ENCODE data around the gene GRB10.

DNA sequence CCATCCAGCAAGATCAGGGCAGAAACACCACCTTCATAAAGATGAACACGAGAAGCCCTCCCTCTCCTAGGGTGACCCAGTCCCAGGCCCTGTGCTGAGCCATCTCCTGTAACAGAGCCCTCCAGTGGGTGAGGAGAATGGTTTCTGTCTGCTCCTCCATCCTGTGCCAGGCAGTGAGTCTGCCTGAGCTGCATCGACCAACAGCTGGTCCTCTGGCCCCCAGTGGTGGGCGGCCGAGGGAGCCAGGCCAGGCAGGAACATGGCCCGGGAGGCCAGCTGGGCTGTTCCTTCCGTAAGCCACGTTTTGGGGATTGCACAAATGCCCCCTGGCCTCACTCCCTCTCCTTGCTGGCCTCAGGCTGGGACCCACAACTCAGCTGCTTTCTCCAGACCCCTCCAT lies 73.5 kb downstream of the GRB10 start:
- TF ChIP-seq POLR2A (IDR thresholded peaks at IDR 0.05), result no peak
- TF ChIP-seq, protein P1, sequence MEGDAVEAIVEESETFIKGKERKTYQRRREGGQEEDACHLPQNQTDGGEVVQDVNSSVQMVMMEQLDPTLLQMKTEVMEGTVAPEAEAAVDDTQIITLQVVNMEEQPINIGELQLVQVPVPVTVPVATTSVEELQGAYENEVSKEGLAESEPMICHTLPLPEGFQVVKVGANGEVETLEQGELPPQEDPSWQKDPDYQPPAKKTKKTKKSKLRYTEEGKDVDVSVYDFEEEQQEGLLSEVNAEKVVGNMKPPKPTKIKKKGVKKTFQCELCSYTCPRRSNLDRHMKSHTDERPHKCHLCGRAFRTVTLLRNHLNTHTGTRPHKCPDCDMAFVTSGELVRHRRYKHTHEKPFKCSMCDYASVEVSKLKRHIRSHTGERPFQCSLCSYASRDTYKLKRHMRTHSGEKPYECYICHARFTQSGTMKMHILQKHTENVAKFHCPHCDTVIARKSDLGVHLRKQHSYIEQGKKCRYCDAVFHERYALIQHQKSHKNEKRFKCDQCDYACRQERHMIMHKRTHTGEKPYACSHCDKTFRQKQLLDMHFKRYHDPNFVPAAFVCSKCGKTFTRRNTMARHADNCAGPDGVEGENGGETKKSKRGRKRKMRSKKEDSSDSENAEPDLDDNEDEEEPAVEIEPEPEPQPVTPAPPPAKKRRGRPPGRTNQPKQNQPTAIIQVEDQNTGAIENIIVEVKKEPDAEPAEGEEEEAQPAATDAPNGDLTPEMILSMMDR (IDR thresholded peaks at IDR 0.05), result no peak
